ENCODE results near the gene SPATS2L.

SPATS2L gene

GRCh38 chr2:200502196-200502595 lies 195.7 kb downstream of the SPATS2L start:
- no peaks in the 10 kb centered on the region for H3K9me3 ChIP-seq (replicated peaks; ENCODE audit: insufficient read depth, low read length)
- no peak overlapping the region for H3K9ac ChIP-seq (ENCODE audit: low read length)
- H4K20me1 ChIP-seq (ENCODE audit: insufficient read depth, low read length): no peaks in the 10 kb centered on the region
- TF ChIP-seq EZH2phosphoT487 (IDR thresholded peaks at IDR 0.05; ENCODE audit: low read length): no peak
- TF ChIP-seq, protein P1, sequence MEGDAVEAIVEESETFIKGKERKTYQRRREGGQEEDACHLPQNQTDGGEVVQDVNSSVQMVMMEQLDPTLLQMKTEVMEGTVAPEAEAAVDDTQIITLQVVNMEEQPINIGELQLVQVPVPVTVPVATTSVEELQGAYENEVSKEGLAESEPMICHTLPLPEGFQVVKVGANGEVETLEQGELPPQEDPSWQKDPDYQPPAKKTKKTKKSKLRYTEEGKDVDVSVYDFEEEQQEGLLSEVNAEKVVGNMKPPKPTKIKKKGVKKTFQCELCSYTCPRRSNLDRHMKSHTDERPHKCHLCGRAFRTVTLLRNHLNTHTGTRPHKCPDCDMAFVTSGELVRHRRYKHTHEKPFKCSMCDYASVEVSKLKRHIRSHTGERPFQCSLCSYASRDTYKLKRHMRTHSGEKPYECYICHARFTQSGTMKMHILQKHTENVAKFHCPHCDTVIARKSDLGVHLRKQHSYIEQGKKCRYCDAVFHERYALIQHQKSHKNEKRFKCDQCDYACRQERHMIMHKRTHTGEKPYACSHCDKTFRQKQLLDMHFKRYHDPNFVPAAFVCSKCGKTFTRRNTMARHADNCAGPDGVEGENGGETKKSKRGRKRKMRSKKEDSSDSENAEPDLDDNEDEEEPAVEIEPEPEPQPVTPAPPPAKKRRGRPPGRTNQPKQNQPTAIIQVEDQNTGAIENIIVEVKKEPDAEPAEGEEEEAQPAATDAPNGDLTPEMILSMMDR (IDR thresholded peaks at IDR 0.05; ENCODE audit: low read length): no peak
- TF ChIP-seq EZH2 (optimal IDR thresholded peaks at IDR 0.05; ENCODE audit: low read depth, low read length): no peak
- no peaks in the 10 kb centered on the region for H3K79me2 ChIP-seq (ENCODE audit: low read length)
- no peaks in the 10 kb centered on the region for H3K4me1 ChIP-seq (ENCODE audit: low read length)
- no peak overlapping the region for H3K27ac ChIP-seq (ENCODE audit: low read length)
- H3K4me2 ChIP-seq (ENCODE audit: low read depth, low read length): no peak overlapping the region
- H3K4me3 ChIP-seq (ENCODE audit: low read length): no peak overlapping the region
- H2AFZ ChIP-seq (ENCODE audit: low read length): no peak overlapping the region
- no peaks in the 10 kb centered on the region for H3K36me3 ChIP-seq (replicated peaks; ENCODE audit: insufficient read depth, low read length)
- H3F3A ChIP-seq (ENCODE audit: insufficient read depth, low read length): no peaks in the 10 kb centered on the region
- no peak for DNase-seq
- H3K9me2 ChIP-seq (replicated peaks; ENCODE audit: insufficient read depth, low read length): no peaks in the 10 kb centered on the region
- H3K27me3 ChIP-seq (replicated peaks; ENCODE audit: insufficient read depth, low read length): no peaks in the 10 kb centered on the region

- Histone ChIP-seq H3K4me3 (ENCODE audit: low read length) (no peak overlapping the region), H4K20me1 (ENCODE audit: insufficient read depth, low read length) (no peaks in the 10 kb centered on the region), H3K36me3 (replicated peaks; ENCODE audit: insufficient read depth, low read length) (no peaks in the 10 kb centered on the region), H3K79me2 (ENCODE audit: low read length) (peaks cover 6% of the 10 kb centered on the region), H3K4me1 (ENCODE audit: low read length) (peaks cover 6% of the 10 kb centered on the region), H3K4me2 (ENCODE audit: low read depth, low read length) (no peak overlapping the region), H3K9me3 (replicated peaks; ENCODE audit: insufficient read depth, low read length) (no peaks in the 10 kb centered on the region), H2AFZ (ENCODE audit: low read length) (no peak overlapping the region), H3F3A (ENCODE audit: insufficient read depth, low read length) (no peaks in the 10 kb centered on the region; the same call in 1 of the 2 replicates), H3K27me3 (replicated peaks; ENCODE audit: insufficient read depth, low read length) (no peaks in the 10 kb centered on the region), H3K9ac (ENCODE audit: low read length) (no peak overlapping the region), H3K9me2 (replicated peaks; ENCODE audit: insufficient read depth, low read length) (no peaks in the 10 kb centered on the region), H3K27ac (ENCODE audit: low read length) (no peak overlapping the region)
- TF ChIP-seq EZH2 (optimal IDR thresholded peaks at IDR 0.05; ENCODE audit: low read depth, low read length) (no peak), EZH2phosphoT487 (IDR thresholded peaks at IDR 0.05; ENCODE audit: low read length) (no peak)
- TF ChIP-seq, protein P1 (IDR thresholded peaks at IDR 0.05; ENCODE audit: low read length): no peak
- no peak for DNase-seq
These were observed 200.2 kb downstream of the SPATS2L start for GRCh38 chr2:200506679-200507078.

DNA sequence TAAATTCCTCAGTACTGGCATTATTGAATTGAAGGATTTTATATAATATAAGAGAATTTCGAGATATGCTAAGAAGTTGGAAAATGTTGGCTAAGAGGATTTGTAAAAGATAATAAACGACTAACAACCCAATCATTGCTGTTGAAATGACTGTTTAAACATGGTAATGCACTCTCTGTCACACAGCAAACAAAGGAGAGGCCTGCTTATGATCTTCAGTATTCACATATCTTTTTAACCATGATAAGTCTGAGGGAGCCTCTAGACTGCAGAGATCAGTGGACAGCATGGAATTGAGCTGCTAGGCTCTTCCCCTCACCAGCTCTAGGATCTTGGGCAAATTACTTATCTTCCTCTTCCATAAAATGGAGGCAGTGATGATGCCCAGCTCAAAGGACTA lies 200.7 kb downstream of the SPATS2L start:
- no peaks in the 10 kb centered on the region for H4K20me1 ChIP-seq (ENCODE audit: insufficient read depth, low read length)
- no peaks in the 10 kb centered on the region for H3K27me3 ChIP-seq (replicated peaks; ENCODE audit: insufficient read depth, low read length)
- H3K9me2 ChIP-seq (replicated peaks; ENCODE audit: insufficient read depth, low read length): no peaks in the 10 kb centered on the region
- H3K27ac ChIP-seq (ENCODE audit: low read length): no peak overlapping the region
- no peak for DNase-seq
- H3K4me3 ChIP-seq (ENCODE audit: low read length): no peak overlapping the region
- H3F3A ChIP-seq (ENCODE audit: insufficient read depth, low read length): no peaks in the 10 kb centered on the region; the same call in 1 of the 2 replicates
- TF ChIP-seq, protein P1 (IDR thresholded peaks at IDR 0.05; ENCODE audit: low read length): no peak
- TF ChIP-seq EZH2phosphoT487 (IDR thresholded peaks at IDR 0.05; ENCODE audit: low read length): no peak
- no peak for TF ChIP-seq EZH2 (optimal IDR thresholded peaks at IDR 0.05; ENCODE audit: low read depth, low read length)
- H3K36me3 ChIP-seq (replicated peaks; ENCODE audit: insufficient read depth, low read length): no peaks in the 10 kb centered on the region
- no peak overlapping the region for H3K4me2 ChIP-seq (ENCODE audit: low read depth, low read length)
- peaks cover 6% of the 10 kb centered on the region for H3K4me1 ChIP-seq (ENCODE audit: low read length)
- H3K79me2 ChIP-seq (ENCODE audit: low read length): peaks cover 6% of the 10 kb centered on the region
- H3K9ac ChIP-seq (ENCODE audit: low read length): no peak overlapping the region
- no peaks in the 10 kb centered on the region for H3K9me3 ChIP-seq (replicated peaks; ENCODE audit: insufficient read depth, low read length)
- H2AFZ ChIP-seq (ENCODE audit: low read length): no peak overlapping the region

Measured in MM.1S (cell line).